HFFc6 (cell line): ENCODE data around the gene GRAMD4. TPM values are rescaled to one million over a fixed set of nuclear protein-coding genes. Genes with fewer than 3 reads are reported as not detected.

Experiments used
- DNase-seq: peaks from one replicate; pipeline ENCODE4 v3.0.0-alpha.2; 2018
- H3K27ac Mint-ChIP-seq: 2 replicates; pipeline ENCODE4 v1.8.0; 2020; ENCODE audit warnings: mild to moderate bottlenecking, mixed read lengths
- H3K27me3 Mint-ChIP-seq: 2 replicates; pipeline ENCODE4 v1.8.0; 2021; ENCODE audit warnings: mild to moderate bottlenecking, moderate library complexity, mixed read lengths; ENCODE audit not compliant: insufficient read depth
- H3K36me3 Mint-ChIP-seq: 2 replicates; pipeline ENCODE4 v1.8.0; 2021; ENCODE audit warnings: low read depth, mixed read lengths
- H3K4me1 Mint-ChIP-seq: 2 replicates; pipeline ENCODE4 v1.8.0; 2020; ENCODE audit warnings: low read depth, mixed read lengths
- H3K4me3 Mint-ChIP-seq: 2 replicates; pipeline ENCODE4 v1.8.0; 2020; ENCODE audit warnings: mild to moderate bottlenecking, moderate library complexity, mixed read lengths
- H3K9me3 Mint-ChIP-seq: 2 replicates; pipeline ENCODE4 v1.8.0; 2020; ENCODE audit warnings: mild to moderate bottlenecking, mixed read lengths
- total RNA-seq, 6 experiments: library from RNA; stranded (reverse); fragmentation: NEBNext Ultra II Directional; extraction: Animal tissue kit (Norgen Biotek cat#: 25700); gene quantifications; 2 replicates in 1 of 6; 3 replicates in 5 of 6; pipeline ENCODE4 v1.2.3, GENCODE V29; 2021
- TF ChIP-seq, protein P1 (sequence below): fragments of 200-600 bp; sonication (generic); IDR thresholded peaks from 2 replicates; pipeline ENCODE4 v1.5.0; 2021; ENCODE audit warnings: antibody characterized with exemption, mild to moderate bottlenecking

GRAMD4 gene
- total RNA-seq, 6 experiments from 2014 or later, result 6.8 to 16.3 (median 9.5) TPM

DNA sequence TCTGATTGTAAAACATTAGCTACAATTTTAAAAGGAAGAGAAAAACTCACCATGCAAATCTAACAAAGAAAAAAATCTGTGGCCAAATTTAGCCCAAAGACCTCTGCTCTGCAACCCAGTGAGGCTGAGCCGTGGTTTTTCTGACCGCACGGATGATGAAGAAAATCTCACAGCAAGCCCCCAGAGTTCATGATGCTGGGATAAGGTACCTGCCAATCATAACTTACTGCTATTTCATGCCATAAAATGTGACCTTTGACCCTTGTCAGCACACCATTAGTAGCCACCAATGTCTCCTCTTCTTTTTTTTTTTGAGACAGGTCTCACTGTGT is 106.8 kb downstream of the GRAMD4 start:
- peaks cover 8% of the 10 kb centered on the region for H3K4me1 Mint-ChIP-seq
- peaks cover 8% of the 10 kb centered on the region; the same call in 1 of the 2 replicates for H3K36me3 Mint-ChIP-seq
- TF ChIP-seq, protein P1, sequence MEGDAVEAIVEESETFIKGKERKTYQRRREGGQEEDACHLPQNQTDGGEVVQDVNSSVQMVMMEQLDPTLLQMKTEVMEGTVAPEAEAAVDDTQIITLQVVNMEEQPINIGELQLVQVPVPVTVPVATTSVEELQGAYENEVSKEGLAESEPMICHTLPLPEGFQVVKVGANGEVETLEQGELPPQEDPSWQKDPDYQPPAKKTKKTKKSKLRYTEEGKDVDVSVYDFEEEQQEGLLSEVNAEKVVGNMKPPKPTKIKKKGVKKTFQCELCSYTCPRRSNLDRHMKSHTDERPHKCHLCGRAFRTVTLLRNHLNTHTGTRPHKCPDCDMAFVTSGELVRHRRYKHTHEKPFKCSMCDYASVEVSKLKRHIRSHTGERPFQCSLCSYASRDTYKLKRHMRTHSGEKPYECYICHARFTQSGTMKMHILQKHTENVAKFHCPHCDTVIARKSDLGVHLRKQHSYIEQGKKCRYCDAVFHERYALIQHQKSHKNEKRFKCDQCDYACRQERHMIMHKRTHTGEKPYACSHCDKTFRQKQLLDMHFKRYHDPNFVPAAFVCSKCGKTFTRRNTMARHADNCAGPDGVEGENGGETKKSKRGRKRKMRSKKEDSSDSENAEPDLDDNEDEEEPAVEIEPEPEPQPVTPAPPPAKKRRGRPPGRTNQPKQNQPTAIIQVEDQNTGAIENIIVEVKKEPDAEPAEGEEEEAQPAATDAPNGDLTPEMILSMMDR, result no peak
- H3K9me3 Mint-ChIP-seq, result no peaks in the 10 kb centered on the region
- H3K4me3 Mint-ChIP-seq, result no peak overlapping the region
- no peak for DNase-seq
- no peaks in the 10 kb centered on the region for H3K27me3 Mint-ChIP-seq
- no peak overlapping the region for H3K27ac Mint-ChIP-seq

DNA sequence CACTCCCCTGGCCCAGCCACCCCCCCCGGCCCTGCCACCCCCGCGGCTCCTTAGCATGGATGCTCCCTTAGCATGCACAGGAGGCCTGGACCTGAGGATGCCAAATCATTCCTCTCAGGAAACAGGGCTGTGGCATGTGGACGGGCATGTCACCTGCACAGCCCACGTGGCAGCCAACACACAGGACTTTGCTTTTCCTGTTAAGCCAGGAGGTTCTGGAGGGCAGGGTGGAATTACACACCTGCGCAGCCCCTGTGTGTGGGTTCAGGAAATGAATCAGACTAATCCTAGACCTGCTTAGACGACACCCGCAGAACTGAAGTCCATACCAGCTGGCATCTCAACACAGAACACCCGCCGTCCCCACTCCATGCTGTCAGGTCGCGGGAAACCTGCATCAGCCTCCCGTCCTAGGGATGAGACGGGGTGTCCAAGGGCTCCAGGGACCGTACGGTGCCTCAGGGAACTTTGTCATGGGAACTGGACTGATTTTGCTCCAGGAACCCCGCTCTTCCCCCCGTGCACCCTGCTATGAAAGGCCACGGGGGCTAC is 107.7 kb downstream of the GRAMD4 start:
- Mint-ChIP-seq H3K4me3 (no peak overlapping the region), H3K4me1 (peaks cover 15% of the 10 kb centered on the region), H3K27ac (no peak overlapping the region; the same call in 1 of the 2 replicates), H3K36me3 (peaks cover 8% of the 10 kb centered on the region; the same call in 1 of the 2 replicates), H3K27me3 (no peaks in the 10 kb centered on the region), H3K9me3 (no peaks in the 10 kb centered on the region)
- DNase-seq, result no peak
- TF ChIP-seq, protein P1, result no peak

DNA sequence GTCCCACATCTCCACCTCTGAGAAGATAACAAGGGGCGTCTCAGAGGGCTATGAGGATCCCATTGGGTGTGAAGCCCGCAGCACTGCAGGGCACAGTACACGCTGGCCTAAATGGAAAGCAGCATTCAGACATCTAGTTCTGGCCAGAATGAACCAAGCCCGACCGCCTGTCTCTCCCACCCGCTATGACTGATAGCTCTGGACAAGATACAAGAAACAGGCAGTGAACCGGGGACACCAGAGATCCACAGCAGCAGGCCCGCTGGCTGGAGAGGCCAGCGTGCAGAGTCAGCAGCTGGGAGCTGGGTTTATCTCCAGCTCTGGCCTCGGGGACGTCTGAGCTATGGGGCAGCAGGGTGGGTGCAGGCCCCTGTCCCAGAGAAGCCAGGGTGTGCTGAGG is 108.3 kb downstream of the GRAMD4 start:
- Mint-ChIP-seq H3K4me3 (no peak overlapping the region), H3K27me3 (no peaks in the 10 kb centered on the region), H3K4me1 (peaks cover 15% of the 10 kb centered on the region), H3K27ac (no peak overlapping the region), H3K9me3 (no peaks in the 10 kb centered on the region), H3K36me3 (peaks cover 8% of the 10 kb centered on the region; the same call in 1 of the 2 replicates)
- no peak for DNase-seq
- TF ChIP-seq, protein P1, result no peak

Other genes with a start within 250 kb of the GRAMD4 start
- 1 to 10 TPM; 4.7 to 8.2 (median 6.5) TPM for gene CELSR1, start 82.8 kb upstream of the GRAMD4 start, total RNA-seq
- 10 to 100 TPM; 49.1 to 54.8 (median 52.0) TPM for gene CERK, start 117.9 kb downstream of the GRAMD4 start, total RNA-seq
- gene TBC1D22A, start 142.3 kb downstream of the GRAMD4 start, total RNA-seq, result 10 to 100 TPM; 20.4 to 24.1 (median 22.2) TPM